Esophagus muscularis mucosa (tissue), 4 donors: ENCODE results near the gene IAH1. TPM values are rescaled to one million over a fixed set of nuclear protein-coding genes. Genes with fewer than 3 reads are reported as not detected.

Experiments
- DNase-seq: peaks from one replicate; pipeline ENCODE4 v3.0.0-alpha.2; 2017; ENCODE audit errors: extremely low spot score
- H3K27ac ChIP-seq, 4 donors: fragments of 200-600 bp; sonication (generic); replicated peaks in 1 of 4; 1 replicate in 3 of 4; 2 replicates in 1 of 4; pipeline ENCODE4 v1.5.1; 2016 to 2019; ENCODE audit warnings: mild to moderate bottlenecking in 1 of 4
- H3K27me3 ChIP-seq, 4 donors: fragments of 200-600 bp; sonication (generic); one replicate each; pipeline versions ENCODE4 v1.5.1 to v1.6.0; 2016 to 2019
- H3K36me3 ChIP-seq, 4 donors: fragments of 200-600 bp; sonication (generic); one replicate each; pipeline ENCODE4 v1.5.1; 2016 to 2019
- H3K4me1 ChIP-seq, 4 donors: fragments of 200-600 bp; sonication (generic); one replicate each; pipeline ENCODE4 v1.5.1; 2016 to 2019
- H3K4me3 ChIP-seq, 4 donors: fragments of 200-600 bp; sonication (generic); 1 replicate in 2 of 4; 2 replicates in 2 of 4; pipeline ENCODE4 v1.5.1; 2016 to 2019; ENCODE audit warnings: mild to moderate bottlenecking in 4 of 4, moderate library complexity in 1 of 4
- H3K9me3 ChIP-seq, 4 donors: fragments of 200-600 bp; sonication (generic); 1 replicate in 3 of 4; 2 replicates in 1 of 4; pipeline ENCODE4 v1.5.1; 2016 to 2019
- CTCF ChIP-seq, 3 experiments: fragments of 200-600 bp in 2 of 3; fragments of 450-650 bp in 1 of 3; sonication (generic) in 2 of 3; IDR thresholded peaks; one replicate each; pipeline ENCODE4 v1.5.1; 2017 to 2019; ENCODE audit warnings: antibody characterized with exemption in 3 of 3, mild to moderate bottlenecking in 2 of 3, moderate library complexity in 1 of 3
- EP300 ChIP-seq: sonication (generic); formaldehyde crosslinking; IDR thresholded peaks from one replicate; pipeline ENCODE4 v1.6.1; 2017; ENCODE audit warnings: antibody characterized with exemption
- POLR2A ChIP-seq: fragments of 450-650 bp; IDR thresholded peaks from one replicate; pipeline ENCODE4 v1.6.1; 2017; ENCODE audit warnings: antibody characterized with exemption, moderate library complexity, mild to moderate bottlenecking, low read depth
- POLR2AphosphoS5 ChIP-seq, 2 donors: sonication (generic); formaldehyde crosslinking; IDR thresholded peaks; one replicate each; pipeline ENCODE4 v1.6.1; 2017; ENCODE audit warnings: antibody characterized with exemption in 2 of 2
- whole genome bisulfite sequencing: methylation state at CpG from one replicate; pipeline ENCODE4 v1.1.5; 2018; 5-methylcytosine and 5-hydroxymethylcytosine counted together
- intact Hi-C: fragments of 100-400 bp; cut with DNase I; formaldehyde crosslinking; loops from one replicate; pipeline ENCODE4 v1.15.1; 2023
- total RNA-seq, 4 donors: library from RNA; depleted of rRNA; stranded (reverse); fragments of >200 nt; gene quantifications; one replicate each; pipeline versions ENCODE4 v1.1.0 to v1.2.1, GENCODE V29; 2016

IAH1 gene
- total RNA-seq, 4 donors from 2014 or later = 53.0 to 101 (median 66.8) TPM

GRCh38 chr2:9462886-9463697, 11.3 kb upstream of the IAH1 start:
- WGBS = 68% methylated on average over 6 of the region's 6 CpGs
- no peak for DNase-seq
- intact Hi-C loops = no loop called here
- TF ChIP-seq POLR2A (no peak), CTCF (IDR thresholded peaks at IDR 0.05) (no peak), EP300 (no peak), POLR2AphosphoS5 (IDR thresholded peaks at IDR 0.05) (no peak)
- no peak overlapping the region for H3K4me3 ChIP-seq
- no peaks in the 10 kb centered on the region for H3K27me3 ChIP-seq
- peaks cover 7 to 58% (median 36%) of the 10 kb centered on the region in 4 donors for H3K36me3 ChIP-seq
- H3K27ac ChIP-seq = peak overlapping the region in 2 of 4 donors; percentile 7 to 11
- peaks cover 0 to 14% (median 9%) of the 10 kb centered on the region in 4 donors for H3K4me1 ChIP-seq
- no peaks in the 10 kb centered on the region for H3K9me3 ChIP-seq

- Histone ChIP-seq H3K27me3 (no peaks in the 10 kb centered on the region), H3K36me3 (peaks cover 5 to 59% (median 37%) of the 10 kb centered on the region in 4 donors), H3K27ac (no peak overlapping the region), H3K4me3 (no peak overlapping the region), H3K9me3 (no peaks in the 10 kb centered on the region), H3K4me1 (peaks cover 0 to 14% (median 9%) of the 10 kb centered on the region in 4 donors)
- no peak for DNase-seq
- 88% methylated on average over 7 of the region's 7 CpGs for WGBS
- intact Hi-C loops = no loop called here
- TF ChIP-seq POLR2AphosphoS5 (IDR thresholded peaks at IDR 0.05) (no peak), POLR2A (no peak), CTCF (IDR thresholded peaks at IDR 0.05) (no peak), EP300 (no peak)
Measured at GRCh38 chr2:9463698-9464034, 10.7 kb upstream of the IAH1 start.

- peaks cover 5 to 59% (median 38%) of the 10 kb centered on the region in 4 donors for H3K36me3 ChIP-seq
- intact Hi-C loops = no loop called here
- WGBS = 95% methylated on average over 7 of the region's 7 CpGs
Measured at GRCh38 chr2:9465170-9465569, 9.2 kb upstream of the IAH1 start.

GRCh38 chr2:9466147-9466683, 8.1 kb upstream of the IAH1 start:
- H3K27me3 ChIP-seq = no peaks in the 10 kb centered on the region
- intact Hi-C loops = no loop called here
- TF ChIP-seq POLR2A = no peak
- no peak for TF ChIP-seq POLR2AphosphoS5 (IDR thresholded peaks at IDR 0.05)
- TF ChIP-seq CTCF (IDR thresholded peaks at IDR 0.05) = no peak
- TF ChIP-seq EP300 = no peak
- peaks cover 0 to 14% (median 9%) of the 10 kb centered on the region in 4 donors for H3K4me1 ChIP-seq
- 97% methylated on average over 46 of the region's 46 CpGs for WGBS
- H3K4me3 ChIP-seq = no peak overlapping the region
- DNase-seq = no peak
- H3K36me3 ChIP-seq = peaks cover 5 to 49% (median 31%) of the 10 kb centered on the region in 4 donors
- H3K9me3 ChIP-seq = no peaks in the 10 kb centered on the region
- no peak overlapping the region for H3K27ac ChIP-seq

More at GRCh38 chr2:9465170-9465569, 9.2 kb upstream of the IAH1 start:
- H3K9me3 ChIP-seq = no peaks in the 10 kb centered on the region
- DNase-seq = no peak
- H3K4me1 ChIP-seq = peaks cover 0 to 14% (median 9%) of the 10 kb centered on the region in 4 donors
- no peak overlapping the region for H3K27ac ChIP-seq
- no peaks in the 10 kb centered on the region for H3K27me3 ChIP-seq
- TF ChIP-seq POLR2AphosphoS5 (IDR thresholded peaks at IDR 0.05) = no peak
- no peak for TF ChIP-seq CTCF (IDR thresholded peaks at IDR 0.05)
- no peak for TF ChIP-seq EP300
- no peak for TF ChIP-seq POLR2A
- H3K4me3 ChIP-seq = no peak overlapping the region
